ENCODE data around the gene ITGAX.

GRCh38 chr16:31361201-31362110, 6.5 kb downstream of the ITGAX start:
- TF ChIP-seq POLR2A (IDR thresholded peaks at IDR 0.05): no peak
- TF ChIP-seq CTCF (IDR thresholded peaks at IDR 0.05): no peak
